ENCODE measurements around the gene CALU. TPM values are rescaled to one million over a fixed set of nuclear protein-coding genes. Genes with fewer than 3 reads are reported as not detected.

CALU gene
- total RNA-seq, 1 donor from 2014 or later = 210 TPM

- peak; percentile 39 for TF ChIP-seq CTCF (IDR thresholded peaks at IDR 0.05; ENCODE audit: insufficient read depth, low read length, poor library complexity, severe bottlenecking)
- Histone ChIP-seq H3K27me3 (ENCODE audit: control insufficient read depth, insufficient read depth, low read length) (peaks cover 11% of the 10 kb centered on the region), H3K36me3 (ENCODE audit: control insufficient read depth, insufficient read depth, low read length) (no peaks in the 10 kb centered on the region), H3K4me3 (ENCODE audit: low read depth, low read length) (peak overlapping the region; percentile 41)
- DNase-seq (ENCODE audit: low read depth) = no peak
Measured at GRCh38 chr7:128697302-128697905, 41.8 kb upstream of the CALU start.

GRCh38 chr7:128699196-128699712 lies 39.9 kb upstream of the CALU start:
- Histone ChIP-seq H3K27me3 (ENCODE audit: control insufficient read depth, insufficient read depth, low read length) (peaks cover 11% of the 10 kb centered on the region), H3K4me3 (ENCODE audit: low read depth, low read length) (no peak overlapping the region), H3K36me3 (ENCODE audit: control insufficient read depth, insufficient read depth, low read length) (no peaks in the 10 kb centered on the region)
- DNase-seq (ENCODE audit: low read depth) = no peak
- no peak for TF ChIP-seq CTCF (IDR thresholded peaks at IDR 0.05; ENCODE audit: insufficient read depth, low read length, poor library complexity, severe bottlenecking)

- DNase-seq (ENCODE audit: low read depth) = no peak
- Histone ChIP-seq H3K27me3 (ENCODE audit: control insufficient read depth, insufficient read depth, low read length) (peaks cover 11% of the 10 kb centered on the region), H3K4me3 (ENCODE audit: low read depth, low read length) (no peak overlapping the region), H3K36me3 (ENCODE audit: control insufficient read depth, insufficient read depth, low read length) (no peaks in the 10 kb centered on the region)
- TF ChIP-seq CTCF (IDR thresholded peaks at IDR 0.05; ENCODE audit: insufficient read depth, low read length, poor library complexity, severe bottlenecking) = no peak
Measured at GRCh38 chr7:128699895-128700294, 39.3 kb upstream of the CALU start.

GRCh38 chr7:128701062-128701785 lies 37.9 kb upstream of the CALU start:
- Histone ChIP-seq H3K36me3 (ENCODE audit: control insufficient read depth, insufficient read depth, low read length) (no peaks in the 10 kb centered on the region), H3K27me3 (ENCODE audit: control insufficient read depth, insufficient read depth, low read length) (peaks cover 11% of the 10 kb centered on the region), H3K4me3 (ENCODE audit: low read depth, low read length) (no peak overlapping the region)
- DNase-seq (ENCODE audit: low read depth) = no peak
- TF ChIP-seq CTCF (IDR thresholded peaks at IDR 0.05; ENCODE audit: insufficient read depth, low read length, poor library complexity, severe bottlenecking) = no peak

- Histone ChIP-seq H3K36me3 (ENCODE audit: control insufficient read depth, insufficient read depth, low read length) (no peaks in the 10 kb centered on the region), H3K27me3 (ENCODE audit: control insufficient read depth, insufficient read depth, low read length) (no peaks in the 10 kb centered on the region), H3K4me3 (ENCODE audit: low read depth, low read length) (no peak overlapping the region)
- TF ChIP-seq CTCF (IDR thresholded peaks at IDR 0.05; ENCODE audit: insufficient read depth, low read length, poor library complexity, severe bottlenecking) = no peak
- no peak for DNase-seq (ENCODE audit: low read depth)
Measured at GRCh38 chr7:128703609-128704241, 35.4 kb upstream of the CALU start.

Data from kidney epithelial cell (primary cell).